Ascending aorta (tissue), 2 donors: ENCODE measurements around the gene ADCY1. TPM values are rescaled to one million over a fixed set of nuclear protein-coding genes. Genes with fewer than 3 reads are reported as not detected.

Experiments used
- DNase-seq, 2 donors: peaks; one replicate each; pipeline ENCODE4 v3.0.0-alpha.2; 2019; ENCODE audit warnings: low spot score in 2 of 2
- H3K27ac ChIP-seq, 2 donors: fragments of 200-600 bp; sonication (generic); one replicate each; pipeline ENCODE4 v1.5.1; 2016 to 2017; ENCODE audit warnings: mild to moderate bottlenecking in 1 of 2
- H3K27me3 ChIP-seq: fragments of 200-600 bp; sonication (generic); one replicate; pipeline ENCODE4 v1.5.1; 2017
- H3K36me3 ChIP-seq, 2 donors: fragments of 200-600 bp; sonication (generic); one replicate each; pipeline ENCODE4 v1.5.1; 2016
- H3K4me1 ChIP-seq, 2 donors: fragments of 200-600 bp; sonication (generic); one replicate each; pipeline ENCODE4 v1.5.1; 2016 to 2017; ENCODE audit warnings: mild to moderate bottlenecking in 1 of 2
- H3K4me3 ChIP-seq, 2 donors: fragments of 200-600 bp; sonication (generic); one replicate each; pipeline ENCODE4 v1.5.1; 2016 to 2017; ENCODE audit warnings: mild to moderate bottlenecking in 1 of 2
- H3K9me3 ChIP-seq, 2 donors: fragments of 200-600 bp; sonication (generic); one replicate each; pipeline ENCODE4 v1.5.1; 2016
- intact Hi-C: fragments of 100-400 bp; cut with DNase I; formaldehyde crosslinking; loops from one replicate; pipeline ENCODE4 v1.15.1; 2023
- total RNA-seq: library from RNA; depleted of rRNA; stranded (reverse); fragments of >200 nt; gene quantifications from one replicate; pipeline ENCODE4 v1.1.0, GENCODE V29; 2016
- TF ChIP-seq, protein P1 (sequence below), 3 experiments: fragments of 200-600 bp in 2 of 3; fragments of 450-650 bp in 1 of 3; sonication (generic) in 2 of 3; IDR thresholded peaks; one replicate each; pipeline ENCODE4 v1.5.1; 2016 to 2019; ENCODE audit warnings: antibody characterized with exemption in 3 of 3, mild to moderate bottlenecking in 1 of 3, moderate library complexity in 1 of 3

ADCY1 gene
- total RNA-seq, 1 donor from 2014 or later, result 3.6 TPM

DNA sequence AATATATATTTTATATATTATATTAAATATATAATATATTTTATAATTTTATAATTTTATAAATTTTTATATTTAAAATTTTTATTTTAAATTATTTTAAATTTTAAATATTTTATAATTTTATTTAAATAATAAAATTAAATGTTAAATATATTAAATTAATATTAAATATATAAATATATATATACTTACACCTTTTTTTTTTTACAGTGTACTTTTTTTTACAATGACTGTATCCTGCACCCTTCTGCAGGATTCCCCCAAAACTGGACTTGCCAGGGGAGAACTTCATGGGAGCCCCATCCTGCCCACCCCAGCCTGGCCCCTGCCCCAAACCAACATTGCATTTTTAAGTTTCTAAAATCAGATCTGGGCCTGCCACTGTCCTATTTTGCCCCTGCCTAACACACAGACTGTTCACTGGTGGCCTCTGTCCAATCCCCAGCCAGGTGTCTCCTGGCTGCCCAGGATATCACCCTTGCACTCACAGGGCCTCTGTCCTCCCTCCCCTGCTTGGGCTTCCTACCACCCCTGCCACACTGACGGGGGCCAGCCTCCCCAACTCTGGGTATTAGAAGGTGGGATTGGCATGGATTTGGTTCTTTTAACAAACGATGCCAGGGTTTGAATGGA, 138.0 kb downstream of the ADCY1 start:
- Histone ChIP-seq H3K4me3 (no peak overlapping the region), H3K27ac (no peak overlapping the region), H3K36me3 (no peaks in the 10 kb centered on the region), H3K9me3 (no peaks in the 10 kb centered on the region), H3K4me1 (no peaks in the 10 kb centered on the region), H3K27me3 (no peaks in the 10 kb centered on the region)
- DNase-seq, result peak in 1 of 2 donors; percentile 18
- intact Hi-C loops, result no loop called here
- TF ChIP-seq, protein P1, sequence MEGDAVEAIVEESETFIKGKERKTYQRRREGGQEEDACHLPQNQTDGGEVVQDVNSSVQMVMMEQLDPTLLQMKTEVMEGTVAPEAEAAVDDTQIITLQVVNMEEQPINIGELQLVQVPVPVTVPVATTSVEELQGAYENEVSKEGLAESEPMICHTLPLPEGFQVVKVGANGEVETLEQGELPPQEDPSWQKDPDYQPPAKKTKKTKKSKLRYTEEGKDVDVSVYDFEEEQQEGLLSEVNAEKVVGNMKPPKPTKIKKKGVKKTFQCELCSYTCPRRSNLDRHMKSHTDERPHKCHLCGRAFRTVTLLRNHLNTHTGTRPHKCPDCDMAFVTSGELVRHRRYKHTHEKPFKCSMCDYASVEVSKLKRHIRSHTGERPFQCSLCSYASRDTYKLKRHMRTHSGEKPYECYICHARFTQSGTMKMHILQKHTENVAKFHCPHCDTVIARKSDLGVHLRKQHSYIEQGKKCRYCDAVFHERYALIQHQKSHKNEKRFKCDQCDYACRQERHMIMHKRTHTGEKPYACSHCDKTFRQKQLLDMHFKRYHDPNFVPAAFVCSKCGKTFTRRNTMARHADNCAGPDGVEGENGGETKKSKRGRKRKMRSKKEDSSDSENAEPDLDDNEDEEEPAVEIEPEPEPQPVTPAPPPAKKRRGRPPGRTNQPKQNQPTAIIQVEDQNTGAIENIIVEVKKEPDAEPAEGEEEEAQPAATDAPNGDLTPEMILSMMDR (IDR thresholded peaks at IDR 0.05), result no peak

- TF ChIP-seq, protein P1 (IDR thresholded peaks at IDR 0.05), result no peak
- Histone ChIP-seq H3K27ac (no peak overlapping the region), H3K27me3 (no peaks in the 10 kb centered on the region), H3K9me3 (no peaks in the 10 kb centered on the region), H3K36me3 (no peaks in the 10 kb centered on the region), H3K4me1 (no peaks in the 10 kb centered on the region), H3K4me3 (no peak overlapping the region)
- peak in 1 of 2 donors; percentile 38 for DNase-seq
- intact Hi-C loops, result no loop called here
Observed at GRCh38 chr7:45712872-45713668, 138.9 kb downstream of the ADCY1 start.

- Histone ChIP-seq H3K27ac (no peak overlapping the region), H3K36me3 (no peaks in the 10 kb centered on the region), H3K4me1 (no peaks in the 10 kb centered on the region), H3K9me3 (no peaks in the 10 kb centered on the region), H3K27me3 (no peaks in the 10 kb centered on the region), H3K4me3 (no peak overlapping the region)
- intact Hi-C loops, result no loop called here
- TF ChIP-seq, protein P1 (IDR thresholded peaks at IDR 0.05), result no peak
- no peak for DNase-seq
Observed at GRCh38 chr7:45713669-45714520, 139.7 kb downstream of the ADCY1 start.

GRCh38 chr7:45714521-45714820, 140.3 kb downstream of the ADCY1 start:
- Histone ChIP-seq H3K4me1 (no peaks in the 10 kb centered on the region), H3K27ac (no peak overlapping the region), H3K36me3 (no peaks in the 10 kb centered on the region), H3K4me3 (no peak overlapping the region), H3K27me3 (no peaks in the 10 kb centered on the region), H3K9me3 (no peaks in the 10 kb centered on the region)
- no peak for DNase-seq
- intact Hi-C loops, result no loop called here
- TF ChIP-seq, protein P1 (IDR thresholded peaks at IDR 0.05), result no peak

DNA sequence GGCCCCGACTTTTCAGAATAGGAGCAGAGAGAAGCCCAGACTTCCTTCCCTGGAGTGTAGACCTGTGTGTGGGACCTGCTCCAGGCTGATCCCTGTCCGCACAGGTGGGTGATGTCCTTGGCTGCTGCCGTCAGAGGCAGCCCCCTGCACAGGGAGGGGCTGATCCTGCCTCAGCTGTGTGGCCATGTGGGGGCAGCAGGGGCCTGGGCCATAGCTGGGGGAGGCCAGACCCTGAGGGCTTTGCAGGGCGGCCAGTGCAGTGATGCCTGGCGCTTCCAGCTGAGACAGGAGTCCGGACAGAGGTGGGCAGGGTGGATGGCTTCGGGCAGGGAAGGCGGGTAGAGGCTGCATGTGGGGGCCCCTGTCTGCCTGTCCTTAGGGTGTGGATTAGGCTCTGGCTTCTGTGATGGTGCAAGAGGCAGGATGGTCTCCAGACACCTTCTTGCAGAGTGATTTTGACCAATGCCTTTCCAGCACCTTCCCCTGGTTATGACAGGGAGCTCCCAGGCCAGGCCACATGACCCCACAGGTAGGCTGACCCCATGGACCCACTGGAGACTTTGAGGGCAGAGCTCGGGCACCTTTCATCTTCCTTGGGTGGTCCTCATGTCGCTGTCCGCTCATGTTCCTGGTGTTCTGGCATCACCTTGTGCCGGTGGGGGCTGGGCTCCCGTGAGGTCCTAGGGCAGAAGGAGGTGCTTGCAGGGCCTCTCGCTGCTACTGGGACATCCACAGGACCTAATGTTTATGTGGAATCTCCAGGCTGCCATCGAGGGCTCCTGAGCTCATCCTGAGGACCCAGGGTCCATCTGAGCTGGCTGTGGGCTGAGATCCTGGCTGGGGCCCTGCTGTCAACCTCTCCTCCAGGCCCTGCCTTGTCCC, 141.5 kb downstream of the ADCY1 start:
- Histone ChIP-seq H3K4me3 (no peak overlapping the region), H3K36me3 (no peaks in the 10 kb centered on the region), H3K27ac (no peak overlapping the region), H3K4me1 (no peaks in the 10 kb centered on the region), H3K9me3 (no peaks in the 10 kb centered on the region), H3K27me3 (no peaks in the 10 kb centered on the region)
- TF ChIP-seq, protein P1 (IDR thresholded peaks at IDR 0.05), result no peak
- no peak for DNase-seq
- intact Hi-C loops, result no loop called here
